Neutrophil (primary cell): ENCODE results near the gene TNFRSF14.

Experiments
- H3K27ac ChIP-seq: fragments of 200-600 bp; sonication (generic); 2 replicates; pipeline ENCODE4 v1.5.1; 2016; ENCODE audit warnings: mild to moderate bottlenecking, moderate library complexity
- H3K27me3 ChIP-seq: fragments of 200-600 bp; sonication (generic); 2 replicates; pipeline ENCODE4 v1.6.0; 2016; ENCODE audit warnings: mild to moderate bottlenecking
- H3K36me3 ChIP-seq: fragments of 200-600 bp; sonication (generic); 2 replicates; pipeline ENCODE4 v1.5.1; 2017
- H3K4me1 ChIP-seq, 2 experiments: fragments of 200-600 bp in 1 of 2; sonication (generic) in 1 of 2; 1 replicate in 1 of 2; 2 replicates in 1 of 2; pipeline versions ENCODE4 v1.5.1 to v1.6.1; 2013 to 2016; ENCODE audit warnings: low read depth in 1 of 2, low read length in 1 of 2, mild to moderate bottlenecking in 1 of 2, moderate library complexity in 1 of 2; ENCODE audit not compliant: control insufficient read depth in 1 of 2, insufficient read depth in 1 of 2
- H3K4me3 ChIP-seq, 2 experiments: fragments of 200-600 bp in 1 of 2; sonication (generic) in 1 of 2; 1 replicate in 1 of 2; 2 replicates in 1 of 2; pipeline ENCODE4 v1.5.1; 2013 to 2016; ENCODE audit warnings: low read depth in 1 of 2, low read length in 1 of 2, mild to moderate bottlenecking in 1 of 2, moderate library complexity in 1 of 2
- H3K9me3 ChIP-seq: fragments of 200-600 bp; sonication (generic); 2 replicates; pipeline ENCODE4 v1.5.1; 2016
- TF ChIP-seq, protein P1 (sequence below): fragments of 200-600 bp; sonication (generic); IDR thresholded peaks from 2 replicates; pipeline ENCODE4 v1.5.1; 2016; ENCODE audit warnings: antibody characterized with exemption

TNFRSF14 gene

DNA sequence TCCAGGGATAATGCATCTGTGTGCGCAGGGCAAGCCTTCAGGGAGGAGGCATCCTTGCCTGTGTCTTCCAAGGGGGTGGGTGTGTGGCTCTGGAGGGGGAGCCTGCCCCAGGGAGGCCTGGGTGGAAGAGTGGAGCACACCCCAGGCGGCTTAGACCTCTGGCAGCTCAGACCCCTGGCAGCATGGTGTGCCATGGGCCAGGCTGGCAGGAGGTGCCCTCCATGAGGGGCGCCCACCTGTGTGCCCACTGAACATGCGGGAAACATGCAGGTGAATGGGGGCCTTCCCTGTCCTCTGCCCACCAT, 28.7 kb upstream of the TNFRSF14 start:
- H3K4me3 ChIP-seq = no peak overlapping the region

DNA sequence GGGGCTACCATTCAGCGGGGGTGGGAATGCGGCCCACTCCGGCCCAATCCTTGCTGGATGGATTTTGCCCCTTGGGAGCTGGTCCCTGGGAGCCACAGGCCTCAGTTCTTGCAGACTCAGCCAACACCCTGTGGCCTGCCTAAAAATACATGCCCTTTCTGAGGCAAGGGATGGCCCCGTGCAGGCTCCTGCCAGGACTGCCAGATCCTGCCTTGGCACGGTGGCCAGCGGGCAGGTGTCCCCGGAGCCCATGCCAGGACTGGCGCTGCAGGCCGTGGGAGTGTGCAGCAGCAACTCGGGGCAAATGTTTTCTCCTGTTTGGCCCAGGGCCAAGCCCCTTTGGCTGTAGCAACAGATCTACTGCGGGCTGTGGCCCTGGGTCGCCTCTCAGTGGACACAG, 28.2 kb upstream of the TNFRSF14 start:
- no peaks in the 10 kb centered on the region for H3K9me3 ChIP-seq
- H3K27me3 ChIP-seq = peaks cover 64% of the 10 kb centered on the region
- no peaks in the 10 kb centered on the region for H3K36me3 ChIP-seq
- no peak overlapping the region for H3K27ac ChIP-seq
- H3K4me1 ChIP-seq = peaks cover 26 to 34% of the 10 kb centered on the region in 2 experiments
- TF ChIP-seq, protein P1, sequence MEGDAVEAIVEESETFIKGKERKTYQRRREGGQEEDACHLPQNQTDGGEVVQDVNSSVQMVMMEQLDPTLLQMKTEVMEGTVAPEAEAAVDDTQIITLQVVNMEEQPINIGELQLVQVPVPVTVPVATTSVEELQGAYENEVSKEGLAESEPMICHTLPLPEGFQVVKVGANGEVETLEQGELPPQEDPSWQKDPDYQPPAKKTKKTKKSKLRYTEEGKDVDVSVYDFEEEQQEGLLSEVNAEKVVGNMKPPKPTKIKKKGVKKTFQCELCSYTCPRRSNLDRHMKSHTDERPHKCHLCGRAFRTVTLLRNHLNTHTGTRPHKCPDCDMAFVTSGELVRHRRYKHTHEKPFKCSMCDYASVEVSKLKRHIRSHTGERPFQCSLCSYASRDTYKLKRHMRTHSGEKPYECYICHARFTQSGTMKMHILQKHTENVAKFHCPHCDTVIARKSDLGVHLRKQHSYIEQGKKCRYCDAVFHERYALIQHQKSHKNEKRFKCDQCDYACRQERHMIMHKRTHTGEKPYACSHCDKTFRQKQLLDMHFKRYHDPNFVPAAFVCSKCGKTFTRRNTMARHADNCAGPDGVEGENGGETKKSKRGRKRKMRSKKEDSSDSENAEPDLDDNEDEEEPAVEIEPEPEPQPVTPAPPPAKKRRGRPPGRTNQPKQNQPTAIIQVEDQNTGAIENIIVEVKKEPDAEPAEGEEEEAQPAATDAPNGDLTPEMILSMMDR = no peak
- no peak overlapping the region for H3K4me3 ChIP-seq

More for the DNA sequence above, 28.7 kb upstream of the TNFRSF14 start:
- H3K27ac ChIP-seq = no peak overlapping the region
- TF ChIP-seq, protein P1 = no peak
- H3K27me3 ChIP-seq = peaks cover 59% of the 10 kb centered on the region
- H3K36me3 ChIP-seq = no peaks in the 10 kb centered on the region
- no peaks in the 10 kb centered on the region for H3K9me3 ChIP-seq
- peaks cover 26 to 34% of the 10 kb centered on the region in 2 experiments for H3K4me1 ChIP-seq

DNA sequence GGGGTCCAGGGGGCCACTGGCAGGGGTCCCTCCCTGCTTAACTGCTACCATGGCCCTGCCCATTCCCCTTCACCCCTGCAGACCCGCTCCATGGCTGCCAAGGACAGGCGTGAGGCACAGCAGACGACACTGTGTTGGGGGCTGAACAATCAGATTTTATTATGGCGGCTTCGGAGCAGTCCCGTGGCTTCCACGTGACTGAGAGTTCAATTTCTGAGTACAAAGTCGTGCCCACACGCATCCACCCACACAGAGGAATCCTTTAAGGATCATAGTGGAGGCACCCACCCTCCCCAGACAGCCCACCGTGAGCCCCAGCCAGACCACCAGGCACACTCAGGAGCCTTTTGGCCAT, 27.6 kb upstream of the TNFRSF14 start:
- no peak overlapping the region for H3K4me3 ChIP-seq
- peaks cover 70% of the 10 kb centered on the region for H3K27me3 ChIP-seq
- H3K27ac ChIP-seq = no peak overlapping the region
- H3K4me1 ChIP-seq = peaks cover 26 to 34% of the 10 kb centered on the region in 2 experiments
- H3K36me3 ChIP-seq = no peaks in the 10 kb centered on the region
- no peaks in the 10 kb centered on the region for H3K9me3 ChIP-seq
- TF ChIP-seq, protein P1 = no peak

DNA sequence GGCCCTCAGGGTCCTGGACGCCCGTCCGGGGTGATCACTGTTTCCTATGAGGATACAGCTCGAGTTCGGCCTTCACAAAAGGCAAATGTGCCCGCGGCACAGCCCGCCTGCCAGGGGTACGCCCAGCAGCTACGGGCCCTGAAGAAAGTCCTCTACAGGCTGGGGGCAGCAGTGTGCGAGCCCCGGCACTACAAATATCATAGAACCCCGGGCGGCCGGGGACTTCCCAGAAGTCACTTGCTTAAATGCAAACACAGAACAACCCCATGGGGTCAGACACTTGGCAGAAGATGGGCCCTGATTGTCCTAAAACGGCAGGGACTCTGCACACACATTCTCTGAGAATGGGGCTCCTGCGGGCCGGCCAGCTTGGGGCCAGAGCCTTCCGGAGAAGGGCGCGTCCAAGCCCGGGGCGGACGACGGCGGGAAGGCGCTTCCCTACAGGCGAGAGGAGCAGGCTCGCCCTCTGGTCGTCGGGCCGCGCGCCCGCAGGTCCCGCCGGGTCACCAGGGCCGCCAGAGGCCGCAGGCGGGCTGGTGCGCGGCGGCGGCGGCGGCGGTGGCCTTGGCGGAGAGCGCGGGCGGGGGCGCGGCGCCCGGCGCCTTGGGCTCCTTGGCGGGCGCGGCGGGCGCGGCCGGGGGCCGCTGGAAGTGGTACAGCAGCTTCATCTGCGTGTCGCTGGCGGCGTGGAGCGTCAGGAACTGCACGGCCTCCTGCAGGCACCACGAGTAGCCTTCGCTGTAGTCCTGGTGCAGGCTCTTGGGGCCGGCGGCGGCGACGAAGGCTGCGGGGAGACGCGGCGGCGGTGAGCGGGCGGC, 27.0 kb upstream of the TNFRSF14 start:
- Histone ChIP-seq H3K27ac (no peak overlapping the region), H3K36me3 (no peaks in the 10 kb centered on the region), H3K4me1 (peaks cover 22 to 34% of the 10 kb centered on the region in 2 experiments), H3K4me3 (no peak overlapping the region), H3K9me3 (no peaks in the 10 kb centered on the region), H3K27me3 (peaks cover 75% of the 10 kb centered on the region)
- TF ChIP-seq, protein P1 = no peak

DNA sequence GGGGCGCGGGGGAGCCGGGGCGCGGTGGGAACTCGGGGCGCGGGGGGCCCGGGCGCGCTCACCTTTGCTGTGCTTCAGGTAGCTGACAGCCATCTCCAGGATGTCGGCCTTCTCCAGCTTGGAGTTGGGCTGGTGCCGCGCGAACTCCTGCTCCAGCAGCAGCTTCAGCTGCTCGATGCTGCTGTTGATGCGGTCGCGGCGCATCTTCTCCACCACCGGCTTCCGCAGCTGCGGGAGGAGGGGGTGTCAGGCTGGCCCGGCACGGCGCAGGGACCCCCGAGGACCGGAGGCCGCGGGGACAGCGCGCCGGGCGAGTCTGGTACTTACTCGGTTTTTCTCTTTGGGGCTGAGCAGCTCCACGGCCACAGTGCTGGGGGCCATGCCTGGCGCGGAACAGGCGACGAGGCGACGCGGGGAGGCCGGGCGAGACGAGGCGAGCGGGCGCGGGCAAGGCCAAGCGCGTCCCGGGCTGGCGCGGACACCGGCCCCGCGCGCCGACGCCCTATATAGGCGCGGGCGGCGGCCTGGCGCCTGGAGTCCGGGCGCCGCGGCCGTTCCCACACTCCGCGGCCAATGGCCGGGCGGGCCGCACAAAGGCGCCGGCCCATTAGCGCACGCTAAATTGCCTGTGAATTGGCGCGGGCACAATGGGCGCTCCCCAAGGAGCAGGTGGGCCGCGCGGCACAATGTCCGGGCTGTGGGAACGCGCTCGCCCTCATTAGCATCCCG, 26.2 kb upstream of the TNFRSF14 start, which contains the start of gene HES5:
TSS of gene HES5 (minus strand) at position 480 of the 729 bp plus-strand sequence. CDS start at position 381, 99 bp downstream.
- peaks cover 83% of the 10 kb centered on the region for H3K27me3 ChIP-seq
- H3K9me3 ChIP-seq = no peaks in the 10 kb centered on the region
- H3K36me3 ChIP-seq = no peaks in the 10 kb centered on the region
- H3K27ac ChIP-seq = no peak within 1 kb of the TSS
- H3K4me3 ChIP-seq = no peak within 1 kb of the TSS
- peaks cover 15 to 30% of the 10 kb centered on the region in 2 experiments for H3K4me1 ChIP-seq
- TF ChIP-seq, protein P1 = no peak
